Cardiac septum (tissue), 1 donor: ENCODE measurements around the gene CAMK4. TPM values are rescaled to one million over a fixed set of nuclear protein-coding genes. Genes with fewer than 3 reads are reported as not detected.

ENCODE experiments used
- total RNA-seq: library from RNA; stranded (reverse); fragmentation: NEBNext Ultra II Directional; extraction: Animal tissue kit (Norgen Biotek cat#: 25700); gene quantifications from one replicate; pipeline ENCODE4 v1.2.1, GENCODE V29; 2021
- donor health status: DM: no; HTN: no; CAD: no.

CAMK4 gene
- total RNA-seq, 1 donor from 2014 or later = 0.48 TPM

Other genes starting within 250 kb of the CAMK4 start
- 3.7 TPM for gene TSLP, start 152.7 kb upstream of the CAMK4 start, total RNA-seq
- gene WDR36, start 132.0 kb upstream of the CAMK4 start, total RNA-seq = 12.9 TPM